A549 (cell line): ENCODE measurements around the gene SELL. TPM values are rescaled to one million over a fixed set of nuclear protein-coding genes. Genes with fewer than 3 reads are reported as not detected.

Experiments
- ATAC-seq, 2 experiments: fragments of 200-7000 bp in 1 of 2; fragments of >200 bp in 1 of 2; cut with Nextera tagmentation in 1 of 2; cut with Tn5 transposase in 1 of 2; 3 replicates each; pipeline versions ENCODE4 v1.8.0 to v1.9.1; 2018 to 2020; ENCODE audit warnings: mild to moderate bottlenecking in 1 of 2, moderate library complexity in 1 of 2
- CTCF ChIA-PET: fragments of 300-600 bp; sonication (Branson Sonifier 250); formaldehyde crosslinking; extraction: SDS; loops from one replicate; lab custom pipeline; 2021; ENCODE audit warnings: antibody characterized with exemption, inconsistent platforms; lab: Yijun Ruan, JAX
- POLR2A ChIA-PET: fragments of 350-600 bp; formaldehyde crosslinking; extraction: SDS; loops from one replicate; lab custom pipeline; 2021; ENCODE audit warnings: antibody characterized with exemption, inconsistent platforms; lab: Yijun Ruan, JAX
- DNase-seq, 2 experiments: peaks; one replicate each; pipeline versions ENCODE4 v3.0.0 to v3.0.0-alpha.2; 2011 to 2016; ENCODE audit warnings: low read depth in 1 of 2, low spot score in 1 of 2
- FAIRE-seq: peaks from 2 replicates; lab custom pipeline; 2011; peaks lifted over from hg19 to GRCh38; lab: Jason Lieb, UNC
- H3K27ac ChIP-seq, 2 experiments: fragments of >200 bp; sonication (Bioruptor Twin); formaldehyde crosslinking; 3 replicates each; pipeline ENCODE4 v1.5.1; 2016 to 2017
- H3K4me1 ChIP-seq: fragments of >200 bp; sonication (Bioruptor Twin); formaldehyde crosslinking; 3 replicates; pipeline ENCODE4 v1.6.1; 2016
- H3K4me2 ChIP-seq: fragments of >200 bp; sonication (Bioruptor Twin); formaldehyde crosslinking; 3 replicates; pipeline ENCODE4 v1.6.1; 2016
- H3K4me3 ChIP-seq: fragments of >200 bp; sonication (Bioruptor Twin); formaldehyde crosslinking; 3 replicates; pipeline ENCODE4 v1.5.1; 2016
- H3K9me3 ChIP-seq: fragments of >200 bp; sonication (Bioruptor Twin); formaldehyde crosslinking; 3 replicates; pipeline ENCODE4 v1.6.1; 2016
- BHLHE40 ChIP-seq: IDR thresholded peaks from 2 replicates; pipeline ENCODE4 v1.6.1; 2012; ENCODE audit warnings: low read depth, low read length, inconsistent platforms
- CBX8 ChIP-seq: fragments of 200-600 bp; sonication (generic); IDR thresholded peaks from 2 replicates; pipeline ENCODE4 v1.6.1; 2016
- CEBPB ChIP-seq, 2 experiments: fragments of >200 bp in 1 of 2; sonication (Bioruptor Twin) in 1 of 2; formaldehyde crosslinking in 1 of 2; IDR thresholded peaks; 2 replicates each; pipeline ENCODE4 v1.6.1; 2012 to 2016
- EHF ChIP-seq: fragments of 250-450 bp; sonication (Bioruptor Pico); IDR thresholded peaks from 2 replicates; pipeline ENCODE4 v1.5.0; 2020; ENCODE audit warnings: mild to moderate bottlenecking
- ELK1 ChIP-seq: fragments of 150-350 bp; IDR thresholded peaks from 2 replicates; pipeline ENCODE4 v1.6.1; 2014; ENCODE audit warnings: low read depth, mild to moderate bottlenecking, low read length
- HOXA7 ChIP-seq: fragments of 250-450 bp; sonication (Bioruptor Pico); IDR thresholded peaks from 2 replicates; pipeline ENCODE4 v1.5.0; 2020; ENCODE audit warnings: mild to moderate bottlenecking, moderate library complexity
- HOXB13 ChIP-seq: fragments of 250-450 bp; sonication (Bioruptor Pico); IDR thresholded peaks from 2 replicates; pipeline ENCODE4 v1.5.0; 2020; ENCODE audit warnings: low read depth, mild to moderate bottlenecking, moderate library complexity
- KDM1A ChIP-seq: fragments of 200-600 bp; sonication (generic); IDR thresholded peaks from 2 replicates; pipeline ENCODE4 v1.6.1; 2016; ENCODE audit warnings: low read depth, mild to moderate bottlenecking
- KDM5A ChIP-seq: fragments of 200-600 bp; sonication (generic); IDR thresholded peaks from 2 replicates; pipeline ENCODE4 v1.6.1; 2016; ENCODE audit warnings: antibody characterized with exemption, mild to moderate bottlenecking
- MAFK ChIP-seq: fragments of 450-650 bp; IDR thresholded peaks from 2 replicates; pipeline ENCODE4 v1.6.1; 2014; ENCODE audit not compliant: partially characterized antibody
- MYC ChIP-seq: IDR thresholded peaks from 2 replicates; pipeline ENCODE4 v1.6.1; 2012; ENCODE audit warnings: mild to moderate bottlenecking, inconsistent platforms, low read length, improper control_type of control experiment, borderline replicate concordance
- POLR2AphosphoS2 ChIP-seq: conservative IDR thresholded peaks from 2 replicates; pipeline ENCODE4 v1.6.1; 2012; ENCODE audit warnings: low read length, improper control_type of control experiment, inconsistent platforms
- RAD21 ChIP-seq, 2 experiments: fragments of >200 bp in 1 of 2; sonication (Bioruptor Twin) in 1 of 2; formaldehyde crosslinking in 1 of 2; IDR thresholded peaks in 1 of 2; conservative IDR thresholded peaks in 1 of 2; 2 replicates in 1 of 2; 3 replicates in 1 of 2; pipeline ENCODE4 v1.6.1; 2012 to 2018; ENCODE audit warnings: inconsistent platforms in 1 of 2
- RARB ChIP-seq: fragments of 250-450 bp; sonication (Bioruptor Pico); IDR thresholded peaks from 2 replicates; pipeline ENCODE4 v1.8.0; 2021; ENCODE audit warnings: mild to moderate bottlenecking, moderate library complexity
- RNF2 ChIP-seq: fragments of 200-600 bp; sonication (generic); IDR thresholded peaks from 2 replicates; pipeline ENCODE4 v1.6.1; 2016; ENCODE audit warnings: low read depth, mild to moderate bottlenecking, antibody characterized with exemption, moderate library complexity, borderline replicate concordance
- TP53 ChIP-seq: fragments of 250-450 bp; sonication (Bioruptor Pico); IDR thresholded peaks from 2 replicates; pipeline ENCODE4 v1.5.0; 2021; ENCODE audit warnings: mild to moderate bottlenecking, moderate library complexity
- USF2 ChIP-seq: fragments of 450-650 bp; IDR thresholded peaks from 2 replicates; pipeline ENCODE4 v1.6.1; 2014; ENCODE audit warnings: antibody characterized with exemption
- ZC3H11A ChIP-seq: fragments of 450-650 bp; IDR thresholded peaks from 2 replicates; pipeline ENCODE4 v1.6.1; 2014; ENCODE audit warnings: antibody characterized with exemption, mild to moderate bottlenecking
- ZFP36 ChIP-seq: fragments of 450-650 bp; IDR thresholded peaks from 2 replicates; pipeline ENCODE4 v1.6.1; 2014; ENCODE audit warnings: borderline replicate concordance; ENCODE audit not compliant: partially characterized antibody
- ZNF302 ChIP-seq: fragments of 250-450 bp; sonication (Bioruptor Pico); IDR thresholded peaks from 2 replicates; pipeline ENCODE4 v1.9.0; 2021; ENCODE audit warnings: inconsistent platforms, mild to moderate bottlenecking, moderate library complexity
- WGBS: methylation state at CpG from one replicate; pipeline ENCODE4 v1.1.6; 2017; ENCODE audit errors: missing lambda C conversion rate; 5-methylcytosine and 5-hydroxymethylcytosine counted together
- polyA plus RNA-seq, 4 experiments: library from polyadenylated mRNA; depleted of rRNA in 3 of 4; stranded (reverse); fragments of >200 nt; fragmentation: RNase III in 1 of 4; extraction: RNeasy Plus Mini Kit Qiagen cat#74134 plus additional on column Dnase treatment in 1 of 4; gene quantifications; 2 replicates in 3 of 4; 3 replicates in 1 of 4; pipeline ENCODE4 v1.2.3, GENCODE V29; 2011 to 2017

SELL gene
- polyA plus RNA-seq, 2 of the 4 experiments (the other 2 are of a cell fraction), result 0.39 TPM

- 17% methylated on average over 1 of the region's 1 CpG for WGBS
- Histone ChIP-seq H3K4me2 (no peak overlapping the region), H3K4me1 (no peaks in the 10 kb centered on the region), H3K9me3 (no peaks in the 10 kb centered on the region), H3K27ac (no peak overlapping the region), H3K4me3 (no peak overlapping the region)
- no peak for DNase-seq
- no peak for FAIRE-seq
- TF ChIP-seq HOXB13, result no peak
- peak; percentile 64 for TF ChIP-seq MAFK
- POLR2A ChIA-PET, result no interaction called here
- ATAC-seq, result no peak
- CTCF ChIA-PET, result interaction anchor here (0.8 kb wide), 1 partner anchor 12 kb away, joined by 3 read pairs; no protein-coding TSS in a partner anchor
Observed at GRCh38 chr1:169750041-169750440, 38.6 kb upstream of the SELL start.

- ChIA-PET POLR2A (no interaction called here), CTCF (interaction anchor here (0.9 kb wide), 1 partner anchor 9 kb away, joined by 3 read pairs; no protein-coding TSS in a partner anchor)
- ATAC-seq (no peak), DNase-seq (no peak), FAIRE-seq (no peak)
- no peaks in the 10 kb centered on the region for H3K4me1 ChIP-seq
- no peak overlapping the region for H3K4me2 ChIP-seq
- no peak overlapping the region for H3K27ac ChIP-seq
- no peak overlapping the region for H3K4me3 ChIP-seq
- H3K9me3 ChIP-seq, result no peaks in the 10 kb centered on the region
- WGBS, result 63% methylated on average over 2 of the region's 2 CpGs
- TF ChIP-seq HOXA7 (no peak), EHF (CRISPR knock-in tag) (no peak), KDM1A (no peak), RAD21 (conservative IDR thresholded peaks at IDR 0.05 in 1 of 2, IDR thresholded peaks at IDR 0.05 in 1 of 2) (no peak), POLR2AphosphoS2 (no peak), CEBPB (IDR thresholded peaks at IDR 0.05) (no peak), TP53 (no peak), RARB (no peak), MYC (no peak), MAFK (no peak), CBX8 (no peak), ZC3H11A (no peak), RNF2 (no peak), ZNF302 (no peak), BHLHE40 (no peak), USF2 (no peak), KDM5A (no peak)
Observed at GRCh38 chr1:169746550-169746949, 35.1 kb upstream of the SELL start.

GRCh38 chr1:169745015-169745861, 33.8 kb upstream of the SELL start:
- no peak for FAIRE-seq
- ChIA-PET CTCF (interaction anchor here (0.9 kb wide), 1 partner anchor 10 kb away, joined by 3 read pairs; no protein-coding TSS in a partner anchor), POLR2A (no interaction called here)
- no peak for ATAC-seq
- H3K9me3 ChIP-seq, result no peaks in the 10 kb centered on the region
- H3K4me3 ChIP-seq, result no peak overlapping the region
- 40% methylated on average over 5 of the region's 5 CpGs for WGBS
- H3K4me2 ChIP-seq, result no peak overlapping the region
- no peak for TF ChIP-seq ZFP36
- no peak for TF ChIP-seq CBX8
- TF ChIP-seq ELK1, result no peak
- no peak for TF ChIP-seq MAFK
- TF ChIP-seq CEBPB (IDR thresholded peaks at IDR 0.05), result no peak
- no peak for TF ChIP-seq USF2
- no peaks in the 10 kb centered on the region for H3K4me1 ChIP-seq
- no peak overlapping the region for H3K27ac ChIP-seq
- no peak for DNase-seq
